ENCODE data around the gene RTTN.
"Not testable (repeated sequence)": the region's sequence is repeated elsewhere in the genome, so short reads cannot be mapped to it uniquely, and the experiment has no call there.

Gene RTTN

GRCh38 chr18:70154591-70155194 is 50.8 kb downstream of the RTTN start:
- DNase-seq (ENCODE audit: low read depth), result no peak

DNA sequence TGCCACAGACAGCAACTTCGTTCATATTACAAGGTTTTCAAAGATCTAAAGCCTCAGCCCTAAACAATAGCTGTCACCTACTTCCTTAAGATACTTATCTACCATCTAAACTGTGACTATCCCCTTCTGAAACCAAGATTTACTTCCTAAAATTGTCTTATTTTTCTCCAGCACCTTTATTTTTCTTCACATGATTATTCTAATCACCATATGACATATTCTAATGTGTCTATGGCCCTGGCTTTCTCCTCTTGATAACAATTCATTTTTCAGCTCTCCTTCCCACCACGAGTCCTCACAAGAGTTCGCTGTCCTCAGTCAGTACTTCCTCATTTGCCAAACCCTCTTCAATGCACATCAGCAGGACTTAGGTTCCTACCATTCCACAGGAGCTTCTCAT is 53.9 kb downstream of the RTTN start:
- DNase-seq (ENCODE audit: low read depth), result no peak

GRCh38 chr18:70149616-70150301 is 55.7 kb downstream of the RTTN start:
- DNase-seq (ENCODE audit: low read depth), result no peak

- DNase-seq (ENCODE audit: low read depth), result no peak
Observed at GRCh38 chr18:70149156-70149555, 56.3 kb downstream of the RTTN start.

- no peak for DNase-seq (ENCODE audit: low read depth)
Observed at GRCh38 chr18:70148039-70148938, 57.2 kb downstream of the RTTN start.

DNA sequence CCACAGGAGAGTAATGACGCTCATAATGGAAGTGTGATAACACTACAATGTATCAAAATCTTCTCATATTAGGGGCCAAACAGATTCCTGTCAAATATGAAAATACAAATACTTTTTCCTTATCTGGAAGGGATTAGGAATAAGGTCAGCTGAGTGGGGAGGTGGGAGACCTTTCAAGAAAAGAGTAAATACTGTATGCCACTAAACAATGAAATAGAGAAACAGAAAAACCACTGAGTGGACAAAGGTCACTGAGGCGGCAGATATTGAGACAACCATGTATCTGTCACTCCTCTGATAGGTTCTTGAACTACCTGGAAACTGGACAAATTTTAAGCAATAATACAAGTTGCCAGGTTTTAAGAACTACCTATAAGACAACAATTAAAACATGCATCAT is 59.3 kb downstream of the RTTN start:
- DNase-seq (ENCODE audit: low read depth), result no peak

GRCh38 chr18:70142001-70142400 is 63.5 kb downstream of the RTTN start:
- DNase-seq (ENCODE audit: low read depth), result no peak

- DNase-seq (ENCODE audit: low read depth), result no peak
Observed at GRCh38 chr18:70139138-70139537, 66.3 kb downstream of the RTTN start.

DNA sequence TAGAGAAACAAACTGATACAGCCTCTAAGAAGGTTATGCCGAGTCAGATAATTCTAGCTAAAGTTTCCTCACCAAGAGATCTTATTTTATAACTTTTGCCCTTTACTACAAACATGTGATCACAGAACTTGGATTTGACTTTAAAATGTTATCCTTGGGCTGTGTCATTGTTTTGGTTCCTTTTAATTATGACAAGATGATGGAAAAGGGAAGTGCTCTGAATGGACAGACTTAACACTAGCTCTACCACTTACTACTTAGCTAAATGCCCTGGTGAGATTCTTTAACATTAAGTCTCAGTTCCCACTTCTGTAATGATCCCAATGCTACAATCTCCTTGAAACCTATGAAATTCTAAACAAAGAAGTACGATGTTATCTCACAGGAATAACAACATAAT is 69.9 kb downstream of the RTTN start:
- no peak for DNase-seq (ENCODE audit: low read depth)

GRCh38 chr18:70132999-70133398 is 72.5 kb downstream of the RTTN start:
- no peak for DNase-seq (ENCODE audit: low read depth)

DNA sequence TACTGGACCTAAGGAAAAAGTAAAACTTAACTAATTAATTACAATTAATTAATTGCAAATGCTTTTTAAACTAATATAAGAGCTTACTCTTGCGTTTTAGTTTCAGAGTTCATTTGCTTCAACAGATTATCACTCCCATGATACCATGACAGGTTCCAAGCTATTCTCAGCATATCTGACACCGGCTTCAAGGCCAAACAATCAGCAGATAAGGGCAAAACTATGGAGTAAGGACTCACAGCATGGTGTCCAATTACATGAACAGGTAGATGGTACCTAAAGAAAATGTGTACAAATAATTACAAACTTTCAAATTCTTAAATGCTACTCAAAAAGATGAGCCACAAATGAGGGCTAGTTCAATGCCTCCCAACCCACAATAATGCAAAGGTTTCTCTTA is 77.2 kb downstream of the RTTN start:
- DNase-seq (ENCODE audit: low read depth), result no peak

GRCh38 chr18:70127359-70127758 is 78.1 kb downstream of the RTTN start:
- no peak for DNase-seq (ENCODE audit: low read depth)

DNA sequence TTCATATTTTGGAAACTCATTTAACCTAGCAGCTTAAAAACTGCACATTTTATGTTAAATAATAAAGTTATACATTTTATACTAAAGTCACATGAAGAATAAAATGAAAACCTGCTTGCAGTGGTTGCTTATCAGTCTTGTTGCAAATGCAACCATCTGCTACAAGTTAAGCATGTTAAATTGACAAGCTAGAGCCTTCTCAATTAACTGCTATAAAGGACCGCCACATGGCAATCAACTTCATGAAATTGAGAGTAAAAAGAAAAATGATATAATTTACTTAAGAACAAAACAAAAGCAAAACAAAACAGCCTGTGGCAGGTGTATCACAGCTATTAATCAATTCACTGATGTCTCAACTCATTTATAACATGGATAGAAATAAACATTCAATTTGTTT is 78.7 kb downstream of the RTTN start:
- DNase-seq (ENCODE audit: low read depth), result no peak

DNA sequence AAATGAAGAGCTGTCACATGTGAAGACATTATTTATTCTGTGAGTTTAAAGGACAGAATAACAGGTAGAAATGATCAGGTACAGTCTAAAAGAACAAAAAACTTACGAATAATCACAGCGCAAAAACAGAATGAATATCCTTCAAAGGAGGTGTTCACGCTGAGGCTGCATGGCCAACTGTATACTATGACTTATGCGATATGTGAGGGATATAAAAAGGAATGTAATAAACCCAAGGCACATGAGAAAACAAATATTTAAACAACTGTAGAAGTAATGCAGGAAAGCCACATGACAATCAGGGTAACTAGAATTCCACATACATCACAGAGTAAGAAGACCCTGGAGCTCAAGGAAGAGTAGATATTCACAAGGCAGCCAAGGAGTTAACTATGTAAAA is 81.3 kb downstream of the RTTN start:
- no peak for DNase-seq (ENCODE audit: low read depth)

GRCh38 chr18:70121842-70122241 is 83.6 kb downstream of the RTTN start:
- DNase-seq (ENCODE audit: low read depth), result no peak

- DNase-seq (ENCODE audit: low read depth), result no peak
Observed at GRCh38 chr18:70116949-70117348, 88.5 kb downstream of the RTTN start.

DNA sequence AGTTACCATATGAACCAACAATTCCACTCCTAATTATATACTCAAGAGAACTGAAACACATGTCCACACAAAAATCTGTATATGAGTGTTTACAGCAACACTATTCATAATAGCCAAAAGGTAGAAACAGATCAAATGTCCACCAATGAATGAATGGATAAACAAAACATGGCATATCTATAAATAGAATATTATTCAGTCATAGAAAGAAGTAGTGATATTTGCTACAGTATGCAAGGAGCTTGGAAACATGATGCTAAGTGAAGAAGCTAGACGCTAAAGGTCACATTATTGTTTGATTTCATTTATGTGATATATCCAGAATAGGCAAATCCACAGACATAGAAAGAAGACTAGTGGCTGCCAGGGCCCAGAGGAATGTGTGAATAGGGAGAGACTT is 92.0 kb downstream of the RTTN start:
- DNase-seq (ENCODE audit: low read depth), result no peak

GRCh38 chr18:70110678-70111077 is 94.8 kb downstream of the RTTN start:
- no peak for DNase-seq (ENCODE audit: low read depth)

DNA sequence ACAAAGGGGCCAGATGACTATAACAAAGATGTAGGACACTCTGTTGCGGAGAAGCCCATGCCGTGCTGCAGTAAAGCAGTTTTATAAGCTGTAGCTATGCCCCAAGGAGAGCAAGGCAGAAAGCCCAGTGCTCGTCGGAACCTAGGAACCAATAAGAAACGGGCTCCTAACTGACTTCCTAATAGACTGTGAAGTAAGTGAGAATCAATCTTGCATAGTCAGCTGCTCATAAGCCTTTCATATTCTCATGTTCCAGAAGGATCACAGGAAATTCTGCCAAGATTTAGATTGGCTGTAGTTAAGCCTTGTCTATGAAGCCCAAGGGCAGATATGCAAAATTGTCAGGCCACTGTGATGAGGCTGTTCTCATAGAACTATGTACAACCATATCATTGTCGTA is 98.4 kb downstream of the RTTN start:
- DNase-seq (ENCODE audit: low read depth), result no peak

DNA sequence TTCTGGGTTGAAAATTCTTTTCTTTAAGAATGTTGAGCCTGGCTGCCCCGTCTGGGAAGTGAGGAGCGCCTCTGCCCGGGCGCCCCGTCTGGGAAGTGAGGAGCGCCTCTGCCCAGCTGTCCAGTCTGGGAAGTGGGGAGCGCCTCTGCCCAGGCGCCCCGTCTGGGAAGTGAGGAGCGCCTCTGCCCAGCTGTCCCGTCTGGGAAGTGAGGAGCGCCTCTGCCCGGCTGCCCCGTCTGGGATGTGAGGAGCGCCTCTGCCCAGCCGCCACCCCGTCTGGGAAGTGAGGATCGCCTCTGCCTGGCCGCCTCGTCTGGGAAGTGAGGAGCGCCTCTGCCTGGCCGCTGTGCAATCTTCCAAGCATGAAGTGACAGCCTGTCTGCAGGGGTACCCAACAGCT is 102.6 kb downstream of the RTTN start:
- not testable (repeated sequence) for DNase-seq (ENCODE audit: low read depth)

DNA sequence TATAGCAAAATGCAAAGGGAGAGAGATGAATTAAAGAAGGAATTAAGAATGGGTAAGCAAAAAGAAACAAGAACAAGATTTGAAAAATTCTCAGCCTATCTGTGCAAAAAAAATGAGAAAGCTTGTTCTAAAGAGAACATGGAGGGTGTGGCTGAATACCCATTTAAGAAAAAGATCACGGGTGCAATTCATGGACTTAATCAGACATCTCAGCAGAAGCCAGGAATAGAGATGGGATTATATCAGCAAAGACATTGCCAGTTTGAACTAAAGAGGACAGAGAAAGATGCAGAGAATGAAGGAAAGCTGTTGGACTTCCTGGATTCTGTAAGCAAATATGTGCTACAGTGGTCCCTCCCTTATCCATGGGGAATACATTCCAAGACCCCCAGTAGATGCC is 115.6 kb downstream of the RTTN start:
- DNase-seq (ENCODE audit: low read depth), result no peak

GRCh38 chr18:70086085-70086484 is 119.4 kb downstream of the RTTN start:
- DNase-seq (ENCODE audit: low read depth), result no peak

DNA sequence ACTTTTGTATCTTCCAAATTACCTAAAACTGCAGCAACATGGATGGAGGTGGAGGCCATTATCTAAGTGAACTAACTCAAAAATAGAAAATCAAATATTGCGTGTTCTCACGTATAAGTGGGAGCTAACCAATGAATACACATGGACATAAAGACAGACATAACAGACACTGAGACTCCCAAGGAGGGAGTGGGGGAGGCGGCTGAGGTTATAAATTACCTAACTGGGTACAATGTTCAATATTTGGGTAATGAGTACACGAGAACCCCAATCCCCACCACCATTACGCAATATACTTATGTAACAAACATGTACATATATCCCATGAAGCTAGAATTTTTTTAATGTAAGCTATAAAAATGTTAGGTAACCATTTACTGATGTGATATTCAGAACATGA is 119.8 kb downstream of the RTTN start:
- DNase-seq (ENCODE audit: low read depth), result no peak
